GM13976 (cell line): Measurements from ENCODE around the gene ETFDH.

Experiments
- DNase-seq: peaks from one replicate; pipeline ENCODE4 v3.0.0; 2012; ENCODE audit warnings: low spot score
- CTCF ChIP-seq: IDR thresholded peaks from 2 replicates; pipeline ENCODE4 v1.5.1; 2012; ENCODE audit warnings: borderline replicate concordance, mild to moderate bottlenecking; ENCODE audit not compliant: insufficient read depth; ENCODE audit errors: extremely low read depth, missing control alignments, control extremely low read depth
- in situ Hi-C: fragments of 300-500 bp; cut with MboI; formaldehyde crosslinking; loops from one replicate; pipeline ENCODE4 v1.12.0; 2022; ENCODE audit warnings: low sequenced_read_pairs, mixed read lengths, inconsistent platforms; ENCODE audit not compliant: unreplicated experiment

ETFDH gene

GRCh38 chr4:158671915-158672806 is at the start of gene ETFDH:
Gene ETFDH (plus strand): TSS chr4:158672296. CDS start chr4:158672457, 161 bp downstream.
- peak; percentile 95 for DNase-seq
- TF ChIP-seq CTCF: peak; percentile 89
- in situ Hi-C loops: no loop called here

- TF ChIP-seq CTCF: peak; percentile 58
- peak; percentile 27 for DNase-seq
- in situ Hi-C loops: no loop called here
Observed at GRCh38 chr4:158624889-158625478, 47.1 kb upstream of the ETFDH start.

- no peak for DNase-seq
- TF ChIP-seq CTCF: no peak
- in situ Hi-C loops: no loop called here
Observed at GRCh38 chr4:158625544-158625943, 46.6 kb upstream of the ETFDH start.

- in situ Hi-C loops: no loop called here
- DNase-seq: no peak
- TF ChIP-seq CTCF: no peak
Observed at GRCh38 chr4:158630893-158631292, 41.2 kb upstream of the ETFDH start.

- no peak for DNase-seq
- TF ChIP-seq CTCF: no peak
- in situ Hi-C loops: no loop called here
Observed at GRCh38 chr4:158636619-158637018, 35.5 kb upstream of the ETFDH start.

- in situ Hi-C loops: no loop called here
Observed at GRCh38 chr4:158644356-158644755, 27.7 kb upstream of the ETFDH start.

More at GRCh38 chr4:158644356-158644755, 27.7 kb upstream of the ETFDH start:
- no peak for DNase-seq
- no peak for TF ChIP-seq CTCF
